ENCODE data around the gene SLC11A2. TPM values are rescaled to one million over a fixed set of nuclear protein-coding genes. Genes with fewer than 3 reads are reported as not detected.

Gene SLC11A2
- total and polyA plus RNA-seq, 2 of the 4 experiments (the other 2 are of a cell fraction) = 28.0 to 45.3 TPM

- POLR2A ChIA-PET (ENCODE audit: unreplicated experiment) = interaction anchor here (0.5 to 1.9 kb wide), 3 partner anchors 98 to 856 kb away, joined by 5 to 9 read pairs (median 5); no protein-coding TSS in a partner anchor
Observed at GRCh38 chr12:50984586-50985298, 41.4 kb downstream of the SLC11A2 start.

More at GRCh38 chr12:50984586-50985298, 41.4 kb downstream of the SLC11A2 start:
- Histone ChIP-seq H3K9me3 (ENCODE audit: control insufficient read depth, insufficient read depth, low read length) (no peaks in the 10 kb centered on the region), H4K5ac (ENCODE audit: low read depth, low read length) (peak overlapping the region; percentile 32; the same call in 1 of the 2 replicates), H3K27ac (ENCODE audit: insufficient read depth, low read length) (no peak overlapping the region), H3K79me1 (ENCODE audit: low read depth in 1 of 2, low read length in 2 of 2) (no peaks in the 10 kb centered on the region; a peak in 1 of 4 replicates), H3K18ac (ENCODE audit: low read depth, low read length) (peak overlapping the region; percentile 37; the same call in 1 of the 2 replicates), H3K14ac (replicated peaks; ENCODE audit: low read depth, low read length) (peak overlapping the region; percentile 31; the same call in 1 of the 2 replicates), H4K91ac (ENCODE audit: insufficient read depth, low read depth, low read length) (no peak overlapping the region), H3K36me3 (ENCODE audit: control insufficient read depth, insufficient read depth, low read length) (peaks cover 11% of the 10 kb centered on the region), H2AK5ac (ENCODE audit: low read depth, low read length) (no peak overlapping the region), H3K27me3 (ENCODE audit: control insufficient read depth, insufficient read depth, low read length) (no peaks in the 10 kb centered on the region), H3K9ac (ENCODE audit: low read depth, low read length) (no peak overlapping the region), H2BK15ac (ENCODE audit: low read depth, low read length) (no peak overlapping the region), H3K9me1 (ENCODE audit: insufficient read depth, low read length) (peaks cover 4% of the 10 kb centered on the region; the same call in 1 of the 2 replicates), H2AK9ac (replicated peaks; ENCODE audit: low read depth, low read length, poor library complexity) (no peak overlapping the region), H2BK20ac (ENCODE audit: low read depth, low read length) (no peak overlapping the region), H2AFZ (replicated peaks; ENCODE audit: low read length, poor library complexity) (no peak overlapping the region), H3K4ac (ENCODE audit: low read depth, low read length) (peak overlapping the region; percentile 2; the same call in 1 of the 2 replicates), H3K23ac (ENCODE audit: low read depth, low read length) (peak overlapping the region; percentile 26; the same call in 1 of the 2 replicates), H4K20me1 (ENCODE audit: insufficient read depth, low read length) (no peaks in the 10 kb centered on the region), H3K4me3 (ENCODE audit: insufficient read depth, low read depth, low read length) (no peak overlapping the region), H3K4me2 (ENCODE audit: low read depth, low read length) (no peak overlapping the region; the same call in 1 of the 2 replicates), H3K4me1 (ENCODE audit: control insufficient read depth, insufficient read depth, low read length) (peaks cover 4% of the 10 kb centered on the region; the same call in 1 of the 2 replicates), H2BK5ac (ENCODE audit: low read depth, low read length, poor library complexity, severe bottlenecking) (peak overlapping the region; percentile 82), H4K8ac (ENCODE audit: low read depth in 2 of 2, low read length in 2 of 2) (peak overlapping the region in 1 of 2 experiments; percentile 38; a peak in 1 of 4 replicates), H2BK120ac (ENCODE audit: low read depth, low read length) (peak overlapping the region; percentile 1; the same call in 1 of the 2 replicates), H3K56ac (ENCODE audit: extremely low read depth, insufficient read depth, low read length) (no peak overlapping the region)
- BruUV-seq (replicated peaks) = no TSS peak
- in situ Hi-C loops (cut with MboI; ENCODE audit: low sequenced_read_pairs) = loop anchor here (10.0 to 25.0 kb wide), 2 partner anchors 160 to 497 kb away; no protein-coding TSS in a partner anchor
- CTCF ChIA-PET = interaction anchor here (0.7 to 6.2 kb wide), 3 partner anchors 83 to 220 kb away, joined by 3 to 41 read pairs (median 28); partner anchors contain the start of gene ATF1
- dilution Hi-C loops (cut with HindIII; ENCODE audit: low sequenced_read_pairs, unreplicated experiment) = no loop called here
- DNase-seq (peak; percentile 54), ATAC-seq (ENCODE audit: low read depth) (peak; percentile 74)
- intact Hi-C loops (cut with micrococcal nuclease) = loop anchor here (5.0 kb wide), 1 partner anchor 62 kb away; no protein-coding TSS in a partner anchor
- no CpG with 5 or more reads among the region's 2 CpGs for WGBS, 2 experiments (ENCODE audit: extremely low coverage in 2 of 2, insufficient read length in 1 of 2)
- TF ChIP-seq POLR2A (IDR thresholded peaks at IDR 0.05; ENCODE audit: low read depth, low read length) (no peak), RCOR1 (IDR thresholded peaks at IDR 0.05; ENCODE audit: insufficient replicate concordance, low read length) (no peak), RAD21 (IDR thresholded peaks at IDR 0.05; ENCODE audit: low read length) (no peak), ELK1 (IDR thresholded peaks at IDR 0.05; ENCODE audit: borderline replicate concordance, low read depth, low read length) (no peak), CEBPB (IDR thresholded peaks at IDR 0.05; ENCODE audit: low read depth, low read length) (no peak), CHD1 (IDR thresholded peaks at IDR 0.05; ENCODE audit: low read depth, low read length) (no peak), SMC3 (IDR thresholded peaks at IDR 0.05; ENCODE audit: low read depth, low read length) (no peak; the same call in 1 of the 2 replicates), BHLHE40 (IDR thresholded peaks at IDR 0.05; ENCODE audit: low read depth, low read length) (no peak), MAZ (IDR thresholded peaks at IDR 0.05; ENCODE audit: borderline replicate concordance, low read depth, low read length) (no peak), NFE2L2 (IDR thresholded peaks at IDR 0.05; ENCODE audit: low read depth, low read length) (no peak), CTCF (conservative IDR thresholded peaks at IDR 0.05; ENCODE audit: low read depth, low read length) (no peak), RFX5 (IDR thresholded peaks at IDR 0.05; ENCODE audit: low read depth, low read length) (no peak), FOS (IDR thresholded peaks at IDR 0.05; ENCODE audit: low read depth, low read length) (no peak), MAFK (IDR thresholded peaks at IDR 0.05; ENCODE audit: low read depth, low read length) (no peak), MXI1 (IDR thresholded peaks at IDR 0.05; ENCODE audit: borderline replicate concordance, low read depth, low read length) (no peak)
